HepG2 (cell line): ENCODE results near the gene STOML2. TPM values are rescaled to one million over a fixed set of nuclear protein-coding genes. Genes with fewer than 3 reads are reported as not detected.
A peak's percentile ranks its signal among the peaks of the same experiment; 100 is the strongest.

Experiments
- ATM ChIP-seq: fragments of 450-650 bp; IDR thresholded peaks from 2 replicates; pipeline ENCODE4 v1.7.1; 2017; ENCODE audit warnings: mild to moderate bottlenecking, borderline replicate concordance
- CREB1 ChIP-seq, 2 experiments: fragments of 450-650 bp in 1 of 2; IDR thresholded peaks; 2 replicates each; pipeline ENCODE4 v1.6.1; 2016 to 2017; ENCODE audit warnings: control low read depth in 1 of 2, mild to moderate bottlenecking in 1 of 2, missing compliant biosample characterization in 1 of 2, missing genetic modification characterization in 1 of 2
- FLYWCH1 ChIP-seq: sonication (generic); formaldehyde crosslinking; IDR thresholded peaks from 2 replicates; pipeline ENCODE4 v1.8.1; 2023; ENCODE audit warnings: mild to moderate bottlenecking, missing genetic modification reagents
- FOXK1 ChIP-seq: sonication (generic); formaldehyde crosslinking; IDR thresholded peaks from 2 replicates; pipeline ENCODE4 v1.4.0; 2020; ENCODE audit warnings: low read depth, missing genetic modification reagents, borderline replicate concordance
- KDM2A ChIP-seq: sonication (generic); formaldehyde crosslinking; IDR thresholded peaks from 2 replicates; pipeline ENCODE4 v1.4.0; 2020; ENCODE audit warnings: low read depth, missing genetic modification reagents, borderline replicate concordance
- LRRFIP1 ChIP-seq: sonication (generic); formaldehyde crosslinking; conservative IDR thresholded peaks from 2 replicates; pipeline ENCODE4 v1.4.0; 2020; ENCODE audit warnings: missing genetic modification reagents
- MAF1 ChIP-seq: sonication (generic); formaldehyde crosslinking; IDR thresholded peaks from 2 replicates; pipeline ENCODE4 v1.5.0; 2020; ENCODE audit warnings: missing genetic modification reagents, borderline replicate concordance
- NCOA1 ChIP-seq: sonication (generic); formaldehyde crosslinking; IDR thresholded peaks from 2 replicates; pipeline ENCODE4 v1.9.0; 2021; ENCODE audit warnings: missing genetic modification reagents
- NFAT5 ChIP-seq: sonication (generic); formaldehyde crosslinking; IDR thresholded peaks from 2 replicates; pipeline ENCODE4 v1.4.0; 2020; ENCODE audit warnings: missing genetic modification reagents
- RBM22 ChIP-seq: fragments of 200-400 bp; formaldehyde crosslinking; optimal IDR thresholded peaks from 2 replicates; pipeline ENCODE3; 2017; ENCODE audit warnings: mild to moderate bottlenecking, low read length, moderate library complexity
- SIX4 ChIP-seq: sonication (generic); formaldehyde crosslinking; IDR thresholded peaks from 2 replicates; pipeline ENCODE4 v1.4.0; 2020; ENCODE audit warnings: missing genetic modification reagents
- SP140L ChIP-seq: sonication (generic); formaldehyde crosslinking; IDR thresholded peaks from 2 replicates; pipeline ENCODE4 v1.4.0; 2020; ENCODE audit warnings: missing genetic modification reagents, borderline replicate concordance
- SP5 ChIP-seq: IDR thresholded peaks from 2 replicates; pipeline ENCODE4 v1.6.1; 2016; ENCODE audit warnings: low read depth, borderline replicate concordance
- TCF7L2 ChIP-seq: IDR thresholded peaks from 2 replicates; pipeline ENCODE4 v1.6.1; 2011; ENCODE audit warnings: mild to moderate bottlenecking, low read depth, low read length, moderate library complexity
- TEAD2 ChIP-seq: sonication (generic); formaldehyde crosslinking; IDR thresholded peaks from 2 replicates; pipeline ENCODE4 v1.9.0; 2021; ENCODE audit warnings: missing genetic modification reagents
- ZBTB3 ChIP-seq: sonication (generic); formaldehyde crosslinking; IDR thresholded peaks from 2 replicates; pipeline ENCODE4 v1.4.0; 2020; ENCODE audit warnings: low read depth, mild to moderate bottlenecking, moderate library complexity, missing genetic modification reagents, borderline replicate concordance
- ZMYM2 ChIP-seq: sonication (generic); formaldehyde crosslinking; IDR thresholded peaks from 2 replicates; pipeline ENCODE4 v1.8.0; 2022; ENCODE audit warnings: mild to moderate bottlenecking, missing genetic modification reagents
- ZNF251 ChIP-seq: sonication (generic); formaldehyde crosslinking; IDR thresholded peaks from 2 replicates; pipeline ENCODE4 v1.9.0; 2021; ENCODE audit warnings: mild to moderate bottlenecking, missing genetic modification reagents
- ZNF512 ChIP-seq: sonication (generic); formaldehyde crosslinking; IDR thresholded peaks from 2 replicates; pipeline ENCODE4 v1.4.0; 2020; ENCODE audit warnings: mild to moderate bottlenecking, missing genetic modification reagents
- ZNF782 ChIP-seq: sonication (generic); formaldehyde crosslinking; IDR thresholded peaks from 2 replicates; pipeline ENCODE4 v1.4.0; 2020; ENCODE audit warnings: missing genetic modification reagents, mild to moderate bottlenecking, borderline replicate concordance
- polyA plus RNA-seq, 8 experiments: library from polyadenylated mRNA; depleted of rRNA in 3 of 8; stranded (reverse) in 7 of 8; unstranded in 1 of 8; fragments of >200 nt; fragmentation: Illumina TruSeq in 4 of 8; extraction: Trizol in 4 of 8; gene quantifications; 2 replicates each; pipeline versions ENCODE4 v1.2.1 to v1.2.3, GENCODE V29; 2011 to 2016; ENCODE audit warnings: low read depth in 4 of 8, missing spikeins in 1 of 8, mixed read lengths in 1 of 8; ENCODE audit not compliant: insufficient read depth in 1 of 8
- total RNA-seq, 5 experiments: library from RNA; depleted of rRNA; stranded (reverse); fragments of >200 nt; fragmentation: Illumina TruSeq; extraction: Trizol; gene quantifications; 2 replicates each; pipeline ENCODE4 v1.2.3, GENCODE V29; 2016; ENCODE audit warnings: low read depth in 1 of 5

STOML2 gene
- total and polyA plus RNA-seq, 2 of the 13 experiments (the other 11 are each of a cell fraction or from before 2014, with no cell fraction given), result 245 to 250 TPM

- TF ChIP-seq SP140L (CRISPR knock-in tag) (no peak), SIX4 (CRISPR knock-in tag) (peak; percentile 84), TCF7L2 (no peak), MAF1 (CRISPR knock-in tag) (no peak), NCOA1 (CRISPR knock-in tag) (no peak), FLYWCH1 (CRISPR knock-in tag) (no peak), FOXK1 (0 out of 2 replicates have a peak, but pooled peaks have one; percentile 21), SP5 (CRISPR knock-in tag) (no peak; the same call in 1 of the 2 replicates), ATM (no peak), CREB1 (IDR thresholded peaks at IDR 0.05) (peak; percentile 96), CREB1 (CRISPR knock-in tag; IDR thresholded peaks at IDR 0.05) (peak; percentile 96), KDM2A (CRISPR knock-in tag) (peak; percentile 84), ZNF782 (CRISPR knock-in tag) (no peak), TEAD2 (CRISPR knock-in tag) (peak; percentile 39; the same call in 1 of the 2 replicates), NFAT5 (CRISPR knock-in tag) (no peak; the same call in 1 of the 2 replicates), ZBTB3 (CRISPR knock-in tag) (no peak), ZNF512 (CRISPR knock-in tag) (no peak), LRRFIP1 (CRISPR knock-in tag) (no peak), ZMYM2 (CRISPR knock-in tag) (no peak), ZNF251 (CRISPR knock-in tag) (no peak), RBM22 (peak; percentile 35)
Measured at GRCh38 chr9:35072461-35073278, 30.3 kb downstream of the STOML2 start, which contains the start of gene VCP (continued).
